ENCODE data around the gene PIP4K2C. TPM values are rescaled to one million over a fixed set of nuclear protein-coding genes. Genes with fewer than 3 reads are reported as not detected.

The PIP4K2C gene
- total and polyA plus RNA-seq, 2 donors (not counting 1 experiment from before 2014, with no cell fraction given), result 11.9 to 24.3 TPM

DNA sequence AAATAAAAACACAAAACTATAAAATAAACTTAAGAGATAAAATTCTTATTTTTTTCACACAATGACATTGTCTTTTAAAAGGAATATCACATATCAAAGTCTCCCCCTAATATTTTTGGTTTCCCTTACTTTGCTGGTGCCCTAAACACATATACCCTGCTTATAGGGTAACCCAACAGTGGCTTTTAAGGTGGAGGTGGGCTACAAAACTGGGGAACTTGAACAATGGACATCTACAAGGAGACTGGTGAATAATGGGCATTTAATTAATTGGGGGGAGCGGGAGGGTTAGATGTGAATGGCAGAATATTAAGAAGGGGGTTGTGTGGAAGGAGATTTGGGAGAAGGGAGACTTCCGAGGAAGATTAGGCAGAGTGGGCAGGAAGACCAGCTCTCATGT is 32.4 kb downstream of the PIP4K2C start:
- Histone ChIP-seq H3K4me3 (replicated peaks in 1 of 4; ENCODE audit: control extremely low read depth in 1 of 4, insufficient read depth in 1 of 4, low read depth in 3 of 4, low read length in 4 of 4) (no peak overlapping the region), H3K4me2 (ENCODE audit: extremely low read depth, insufficient read depth, low read length) (no peak overlapping the region), H3K79me2 (ENCODE audit: control insufficient read depth, insufficient read depth, low read length) (no peaks in the 10 kb centered on the region), H3K4me1 (ENCODE audit: control insufficient read depth, extremely low read depth, insufficient read depth, low read length) (peaks cover 5% of the 10 kb centered on the region), H2AFZ (ENCODE audit: low read length) (no peak overlapping the region), H4K20me1 (ENCODE audit: control insufficient read depth, extremely low read depth, insufficient read depth, low read length) (no peaks in the 10 kb centered on the region), H3K27me3 (ENCODE audit: control insufficient read depth, insufficient read depth, low read length) (peaks cover 40% of the 10 kb centered on the region), H3K27ac (ENCODE audit: insufficient read depth, low read length) (no peak overlapping the region), H3K9me3 (ENCODE audit: control insufficient read depth, insufficient read depth, low read depth, low read length) (no peaks in the 10 kb centered on the region), H3K36me3 (ENCODE audit: control insufficient read depth, insufficient read depth, low read length) (no peaks in the 10 kb centered on the region), H3K9ac (ENCODE audit: insufficient read depth, low read length) (no peak overlapping the region)
- TF ChIP-seq, protein P1, sequence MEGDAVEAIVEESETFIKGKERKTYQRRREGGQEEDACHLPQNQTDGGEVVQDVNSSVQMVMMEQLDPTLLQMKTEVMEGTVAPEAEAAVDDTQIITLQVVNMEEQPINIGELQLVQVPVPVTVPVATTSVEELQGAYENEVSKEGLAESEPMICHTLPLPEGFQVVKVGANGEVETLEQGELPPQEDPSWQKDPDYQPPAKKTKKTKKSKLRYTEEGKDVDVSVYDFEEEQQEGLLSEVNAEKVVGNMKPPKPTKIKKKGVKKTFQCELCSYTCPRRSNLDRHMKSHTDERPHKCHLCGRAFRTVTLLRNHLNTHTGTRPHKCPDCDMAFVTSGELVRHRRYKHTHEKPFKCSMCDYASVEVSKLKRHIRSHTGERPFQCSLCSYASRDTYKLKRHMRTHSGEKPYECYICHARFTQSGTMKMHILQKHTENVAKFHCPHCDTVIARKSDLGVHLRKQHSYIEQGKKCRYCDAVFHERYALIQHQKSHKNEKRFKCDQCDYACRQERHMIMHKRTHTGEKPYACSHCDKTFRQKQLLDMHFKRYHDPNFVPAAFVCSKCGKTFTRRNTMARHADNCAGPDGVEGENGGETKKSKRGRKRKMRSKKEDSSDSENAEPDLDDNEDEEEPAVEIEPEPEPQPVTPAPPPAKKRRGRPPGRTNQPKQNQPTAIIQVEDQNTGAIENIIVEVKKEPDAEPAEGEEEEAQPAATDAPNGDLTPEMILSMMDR (conservative IDR thresholded peaks at IDR 0.05 in 1 of 2, IDR thresholded peaks at IDR 0.05 in 1 of 2; ENCODE audit: low read depth in 1 of 2, low read length in 2 of 2), result no peak
- no peak for TF ChIP-seq EZH2 (IDR thresholded peaks at IDR 0.05; ENCODE audit: low read length, missing control alignments)
- DNase-seq (ENCODE audit: low read depth in 2 of 2), result no peak

DNA sequence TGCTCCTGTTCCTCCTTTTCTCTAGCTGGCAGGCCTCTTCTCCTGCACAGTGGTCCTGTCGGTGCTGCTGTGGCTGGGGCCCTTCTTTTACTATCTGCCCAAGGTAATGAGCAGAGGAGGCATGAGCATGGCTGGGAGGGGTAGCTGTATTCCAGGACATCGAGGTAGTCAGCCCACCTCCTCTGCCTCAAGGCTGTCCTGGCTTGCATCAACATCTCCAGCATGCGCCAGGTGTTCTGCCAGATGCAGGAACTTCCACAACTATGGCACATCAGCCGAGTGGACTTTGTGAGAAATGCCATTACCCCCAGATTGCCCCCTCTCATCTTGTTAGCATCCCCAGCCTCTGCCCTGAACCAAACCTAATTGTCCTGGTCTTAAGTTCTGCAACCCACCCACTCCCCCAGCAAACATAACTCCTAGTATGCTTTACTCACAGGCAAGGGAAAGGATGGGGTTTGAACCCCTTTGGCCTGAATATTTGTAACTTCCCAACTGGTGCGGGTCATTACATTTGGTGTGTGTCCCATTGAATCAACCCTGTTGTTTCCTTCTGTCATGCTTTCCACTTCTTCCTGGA is 32.9 kb downstream of the PIP4K2C start:
- DNase-seq (ENCODE audit: low read depth in 2 of 2), result no peak

DNA sequence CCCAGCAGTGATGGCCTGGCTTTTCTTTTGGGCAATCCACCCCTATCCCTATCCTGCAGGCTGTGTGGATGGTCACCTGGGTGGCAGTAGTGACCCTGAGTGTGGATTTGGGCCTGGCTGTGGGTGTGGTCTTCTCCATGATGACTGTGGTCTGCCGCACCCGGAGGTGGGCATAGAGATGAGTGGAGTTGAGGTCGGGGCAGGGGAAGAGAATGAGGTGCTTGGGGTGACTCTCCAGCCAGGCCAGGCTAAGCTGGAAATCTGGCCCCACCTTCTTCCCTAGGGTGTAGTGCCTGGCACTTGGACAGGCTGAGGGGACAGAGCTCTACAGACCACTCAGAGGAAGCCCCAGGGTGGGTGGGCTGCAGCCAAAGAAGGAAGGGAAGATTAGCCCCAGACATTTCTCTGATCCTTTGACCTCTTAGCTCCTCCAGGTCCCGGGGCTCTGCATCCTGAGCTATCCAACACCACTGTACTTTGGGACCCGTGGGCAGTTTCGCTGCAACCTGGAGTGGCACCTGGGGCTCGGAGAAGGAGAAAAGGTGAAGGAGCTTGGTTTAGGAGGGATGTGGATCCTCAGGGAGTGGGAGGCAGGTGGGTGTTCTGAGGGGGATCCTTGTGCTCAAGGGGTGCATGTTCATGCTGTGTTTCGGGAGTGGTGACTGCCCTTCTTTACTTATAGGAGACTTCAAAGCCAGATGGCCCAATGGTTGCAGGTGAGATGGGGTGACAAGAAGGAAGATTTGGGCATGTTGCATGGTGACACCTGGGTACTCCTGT is 33.6 kb downstream of the PIP4K2C start:
- Histone ChIP-seq H3K4me3 (replicated peaks in 1 of 4; ENCODE audit: control extremely low read depth in 1 of 4, insufficient read depth in 1 of 4, low read depth in 3 of 4, low read length in 4 of 4) (no peak overlapping the region), H3K4me1 (ENCODE audit: control insufficient read depth, extremely low read depth, insufficient read depth, low read length) (peaks cover 5% of the 10 kb centered on the region), H3K27ac (ENCODE audit: insufficient read depth, low read length) (no peak overlapping the region), H4K20me1 (ENCODE audit: control insufficient read depth, extremely low read depth, insufficient read depth, low read length) (no peaks in the 10 kb centered on the region), H3K9ac (ENCODE audit: insufficient read depth, low read length) (no peak overlapping the region), H3K9me3 (ENCODE audit: control insufficient read depth, insufficient read depth, low read depth, low read length) (no peaks in the 10 kb centered on the region), H3K36me3 (ENCODE audit: control insufficient read depth, insufficient read depth, low read length) (no peaks in the 10 kb centered on the region), H2AFZ (ENCODE audit: low read length) (no peak overlapping the region), H3K4me2 (ENCODE audit: extremely low read depth, insufficient read depth, low read length) (no peak overlapping the region), H3K27me3 (ENCODE audit: control insufficient read depth, insufficient read depth, low read length) (peaks cover 40% of the 10 kb centered on the region), H3K79me2 (ENCODE audit: control insufficient read depth, insufficient read depth, low read length) (no peaks in the 10 kb centered on the region)
- no peak for TF ChIP-seq EZH2 (IDR thresholded peaks at IDR 0.05; ENCODE audit: low read length, missing control alignments)
- TF ChIP-seq, protein P1 (conservative IDR thresholded peaks at IDR 0.05 in 1 of 2, IDR thresholded peaks at IDR 0.05 in 1 of 2; ENCODE audit: low read depth in 1 of 2, low read length in 2 of 2), result no peak
- no peak for DNase-seq (ENCODE audit: low read depth in 2 of 2)

More for the DNA sequence above, 32.9 kb downstream of the PIP4K2C start:
- Histone ChIP-seq H3K27me3 (ENCODE audit: control insufficient read depth, insufficient read depth, low read length) (peaks cover 40% of the 10 kb centered on the region), H4K20me1 (ENCODE audit: control insufficient read depth, extremely low read depth, insufficient read depth, low read length) (no peaks in the 10 kb centered on the region), H3K9ac (ENCODE audit: insufficient read depth, low read length) (no peak overlapping the region), H3K4me1 (ENCODE audit: control insufficient read depth, extremely low read depth, insufficient read depth, low read length) (peaks cover 5% of the 10 kb centered on the region), H3K27ac (ENCODE audit: insufficient read depth, low read length) (no peak overlapping the region), H3K36me3 (ENCODE audit: control insufficient read depth, insufficient read depth, low read length) (no peaks in the 10 kb centered on the region), H2AFZ (ENCODE audit: low read length) (no peak overlapping the region), H3K9me3 (ENCODE audit: control insufficient read depth, insufficient read depth, low read depth, low read length) (no peaks in the 10 kb centered on the region), H3K79me2 (ENCODE audit: control insufficient read depth, insufficient read depth, low read length) (no peaks in the 10 kb centered on the region), H3K4me2 (ENCODE audit: extremely low read depth, insufficient read depth, low read length) (no peak overlapping the region), H3K4me3 (replicated peaks in 1 of 4; ENCODE audit: control extremely low read depth in 1 of 4, insufficient read depth in 1 of 4, low read depth in 3 of 4, low read length in 4 of 4) (no peak overlapping the region)
- TF ChIP-seq, protein P1 (conservative IDR thresholded peaks at IDR 0.05 in 1 of 2, IDR thresholded peaks at IDR 0.05 in 1 of 2; ENCODE audit: low read depth in 1 of 2, low read length in 2 of 2), result no peak
- no peak for TF ChIP-seq EZH2 (IDR thresholded peaks at IDR 0.05; ENCODE audit: low read length, missing control alignments)
